HG03139 (cell line): ENCODE measurements around the gene ERBB2.

Experiments
- ATAC-seq: cut with Tn5 transposase; IDR thresholded peaks from one replicate; pipeline ENCODE4 v1.9.1; 2021; ENCODE audit not compliant: unreplicated experiment

ERBB2 gene

DNA sequence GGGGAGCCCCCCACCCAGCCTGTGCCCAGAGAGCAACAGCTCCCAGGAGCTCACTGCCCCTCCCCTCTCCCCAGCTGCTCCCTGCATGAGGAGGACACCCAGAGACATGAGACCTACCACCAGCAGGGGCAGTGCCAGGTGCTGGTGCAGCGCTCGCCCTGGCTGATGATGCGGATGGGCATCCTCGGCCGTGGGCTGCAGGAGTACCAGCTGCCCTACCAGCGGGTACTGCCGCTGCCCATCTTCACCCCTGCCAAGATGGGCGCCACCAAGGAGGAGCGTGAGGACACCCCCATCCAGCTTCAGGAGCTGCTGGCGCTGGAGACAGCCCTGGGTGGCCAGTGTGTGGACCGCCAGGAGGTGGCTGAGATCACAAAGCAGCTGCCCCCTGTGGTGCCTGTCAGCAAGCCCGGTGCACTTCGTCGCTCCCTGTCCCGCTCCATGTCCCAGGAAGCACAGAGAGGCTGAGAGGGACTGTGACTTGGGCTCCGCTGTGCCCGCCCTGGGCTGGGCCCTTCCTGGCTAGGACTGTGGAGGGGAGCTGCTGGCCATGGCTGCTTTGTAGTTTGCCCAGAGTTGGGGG, 34.1 kb upstream of the ERBB2 start:
- no peak for ATAC-seq

DNA sequence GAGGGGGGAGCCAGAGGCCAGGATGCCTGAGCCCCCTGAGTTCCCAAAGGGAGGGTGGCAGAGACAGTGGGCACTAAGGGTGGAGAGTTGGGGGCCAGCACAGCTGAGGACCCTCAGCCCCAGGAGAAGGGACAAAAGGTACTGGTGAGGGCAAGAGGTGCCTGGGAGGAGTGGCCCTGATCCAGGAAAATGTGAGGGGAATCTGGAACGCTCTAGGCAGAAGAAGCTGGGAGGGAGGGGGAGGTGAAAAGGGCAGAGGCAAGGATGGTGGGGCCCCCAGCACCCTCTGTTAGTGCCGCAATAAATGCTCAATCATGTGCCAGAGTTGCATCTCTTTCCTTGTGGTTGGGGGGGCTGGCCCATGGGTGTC, 33.6 kb upstream of the ERBB2 start:
- ATAC-seq: no peak

- no peak for ATAC-seq
Observed at GRCh38 chr17:39666601-39667261, 33.1 kb upstream of the ERBB2 start.

DNA sequence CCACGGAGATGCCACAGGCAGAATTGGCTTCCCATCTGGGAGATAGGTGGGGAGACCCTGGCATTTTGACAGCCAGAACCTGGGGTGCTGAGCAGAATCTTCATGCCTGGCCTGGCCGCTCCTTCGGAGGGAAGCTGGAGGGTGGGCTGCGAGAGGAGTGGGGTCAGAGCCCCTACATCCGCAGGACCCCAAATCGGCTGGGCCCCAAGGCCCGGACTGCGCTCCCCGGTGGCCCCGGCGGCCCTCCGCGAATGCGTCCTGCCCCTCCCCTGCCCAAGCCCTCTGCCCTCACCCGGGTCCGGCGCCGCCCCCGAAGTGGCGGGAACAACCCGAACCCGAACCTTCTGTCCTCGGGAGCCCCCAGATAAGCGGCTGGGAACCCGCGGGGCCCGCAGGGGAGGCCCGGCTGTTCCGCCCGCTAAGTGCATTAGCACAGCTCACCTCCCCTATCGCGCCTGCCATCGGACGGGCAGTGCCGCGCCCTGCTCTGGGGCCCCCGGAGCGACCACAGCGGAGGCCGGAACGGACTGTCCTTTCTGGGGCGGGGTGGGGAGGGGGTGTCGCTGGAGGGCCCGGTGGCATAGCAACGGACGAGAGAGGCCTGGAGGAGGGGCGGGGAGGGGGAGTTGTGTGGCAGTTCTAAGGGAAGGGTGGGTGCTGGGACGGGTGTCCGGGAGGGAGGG, 32.5 kb upstream of the ERBB2 start:
- ATAC-seq: no peak

GRCh38 chr17:39667945-39668924, 31.6 kb upstream of the ERBB2 start, which contains the start of gene PNMT:
Gene PNMT, plus strand, starts transcription at chr17:39668453. Its CDS starts 23 bp downstream, at chr17:39668476.
- no peak for ATAC-seq

GRCh38 chr17:39669897-39670735, 29.7 kb upstream of the ERBB2 start:
- no peak for ATAC-seq

GRCh38 chr17:39670746-39671145, 29.1 kb upstream of the ERBB2 start:
- no peak for ATAC-seq

DNA sequence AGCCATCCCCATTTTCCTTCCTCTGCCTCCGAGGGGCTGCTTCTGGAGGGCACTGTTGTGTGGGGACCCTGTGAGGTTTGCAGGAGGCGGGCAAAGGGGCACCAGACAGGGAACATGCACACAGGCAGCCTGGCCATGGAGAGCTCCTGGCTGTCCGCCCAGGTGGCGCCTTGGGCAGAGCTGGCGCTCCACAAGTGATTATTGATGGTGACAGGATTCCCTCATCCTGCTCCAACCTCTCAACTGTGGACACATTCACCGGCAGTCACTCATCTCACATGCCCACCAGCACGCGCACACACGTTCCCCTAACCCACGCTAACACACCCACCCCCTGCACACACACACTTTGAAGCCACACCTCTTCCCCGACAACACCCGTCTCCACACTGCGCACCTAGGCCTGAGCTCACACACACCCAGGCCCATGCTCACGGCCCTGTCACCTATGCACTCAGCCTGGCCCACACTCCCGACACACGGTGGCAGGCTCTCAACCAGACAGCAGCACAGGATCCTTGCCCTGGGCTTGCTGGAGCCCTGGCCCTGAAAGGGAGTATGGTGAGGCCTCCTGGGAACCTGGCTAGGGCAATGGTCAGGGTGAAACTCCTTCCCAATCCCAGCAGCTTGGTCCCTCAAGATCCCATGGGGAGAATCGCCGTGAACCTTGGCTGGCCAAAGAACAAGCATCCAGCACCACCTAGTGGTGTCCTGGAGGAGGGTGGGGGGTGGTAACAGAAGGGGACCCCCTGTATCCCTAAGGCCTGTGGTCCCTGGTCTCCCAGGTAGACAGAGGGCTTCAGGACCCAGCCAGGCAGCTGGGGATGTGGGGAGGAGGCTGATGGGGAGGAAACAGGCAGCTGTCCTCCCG, 28.0 kb upstream of the ERBB2 start:
- no peak for ATAC-seq

GRCh38 chr17:39672522-39673334, 27.1 kb upstream of the ERBB2 start:
- ATAC-seq: no peak

GRCh38 chr17:39673335-39674081, 26.4 kb upstream of the ERBB2 start:
- no peak for ATAC-seq

GRCh38 chr17:39674179-39674578, 25.7 kb upstream of the ERBB2 start:
- no peak for ATAC-seq

DNA sequence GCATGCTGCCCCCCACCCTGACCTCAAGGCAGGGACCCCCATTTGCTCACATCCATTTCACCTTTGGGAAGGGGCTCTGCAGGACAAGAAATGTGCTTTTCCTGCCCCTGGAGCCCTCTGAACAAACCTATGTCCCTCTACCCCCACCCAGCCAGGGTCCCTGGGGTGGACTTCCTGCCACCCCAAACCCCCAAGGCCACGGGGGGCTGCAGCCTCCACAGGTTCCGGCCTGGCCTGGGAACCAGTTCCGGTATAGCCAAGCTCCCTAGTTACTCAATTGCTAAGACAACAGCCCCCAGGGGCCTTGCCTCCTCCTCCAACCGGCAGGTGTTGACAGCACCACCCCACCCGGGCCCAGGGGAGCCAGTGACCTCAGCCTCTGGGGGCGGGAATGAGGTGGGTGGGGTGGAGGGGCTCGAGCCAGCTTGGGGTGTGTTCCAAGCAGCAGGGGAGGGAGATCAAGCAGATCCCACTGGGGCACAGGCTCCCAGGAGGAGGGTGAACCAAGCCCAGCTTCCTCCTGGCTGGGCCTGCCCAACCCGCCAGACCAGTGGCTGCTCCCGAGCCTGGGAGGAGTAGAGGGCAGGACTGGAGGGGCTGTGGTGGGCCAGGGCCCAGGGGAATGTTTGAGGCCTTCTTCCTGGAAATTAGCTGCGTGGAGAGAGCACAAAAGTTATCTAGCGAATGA, 25.0 kb upstream of the ERBB2 start:
- no peak for ATAC-seq

GRCh38 chr17:39675390-39676082, 24.3 kb upstream of the ERBB2 start:
- no peak for ATAC-seq

- ATAC-seq: no peak
Observed at GRCh38 chr17:39676198-39676819, 23.6 kb upstream of the ERBB2 start.

DNA sequence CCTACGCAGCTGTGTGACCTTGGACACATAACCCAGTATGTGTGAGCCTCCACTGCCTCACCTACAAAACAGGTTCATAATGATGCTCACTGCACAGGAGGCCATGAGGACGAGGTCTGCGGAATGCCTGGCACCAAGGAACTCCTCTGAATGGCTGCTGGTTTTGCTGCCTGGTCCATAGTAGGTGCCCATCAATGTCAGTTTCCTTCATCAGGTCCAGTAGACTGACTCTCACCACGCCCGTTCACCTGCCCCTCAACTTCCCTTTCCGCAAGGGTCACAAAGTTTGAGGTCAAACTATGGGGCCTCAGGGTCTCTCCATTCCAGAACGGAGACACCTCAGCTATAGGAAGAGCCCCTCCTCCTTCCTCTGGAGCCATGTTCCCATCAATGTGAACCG, 22.8 kb upstream of the ERBB2 start:
- ATAC-seq: no peak
